Measurements from ENCODE around the gene RBMS3.

The RBMS3 gene

GRCh38 chr3:29531644-29532043 is 250.8 kb downstream of the RBMS3 start:
- DNase-seq (ENCODE audit: low read depth) = no peak

GRCh38 chr3:29532473-29532872 is 251.6 kb downstream of the RBMS3 start:
- DNase-seq (ENCODE audit: low read depth) = no peak

GRCh38 chr3:29534006-29534405 is 253.1 kb downstream of the RBMS3 start:
- no peak for DNase-seq (ENCODE audit: low read depth)

- DNase-seq (ENCODE audit: low read depth) = no peak
Measured at GRCh38 chr3:29536016-29536758, 255.3 kb downstream of the RBMS3 start.

- DNase-seq (ENCODE audit: low read depth) = no peak
Measured at GRCh38 chr3:29537889-29538609, 257.2 kb downstream of the RBMS3 start.

- no peak for DNase-seq (ENCODE audit: low read depth)
Measured at GRCh38 chr3:29538610-29538958, 257.7 kb downstream of the RBMS3 start.

GRCh38 chr3:29540544-29540943 is 259.7 kb downstream of the RBMS3 start:
- no peak for DNase-seq (ENCODE audit: low read depth)

GRCh38 chr3:29544701-29545363 is 264.0 kb downstream of the RBMS3 start:
- no peak for DNase-seq (ENCODE audit: low read depth)

GRCh38 chr3:29545615-29546014 is 264.7 kb downstream of the RBMS3 start:
- no peak for DNase-seq (ENCODE audit: low read depth)

GRCh38 chr3:29552051-29552450 is 271.2 kb downstream of the RBMS3 start:
- no peak for DNase-seq (ENCODE audit: low read depth)

GRCh38 chr3:29554566-29554965 is 273.7 kb downstream of the RBMS3 start:
- no peak for DNase-seq (ENCODE audit: low read depth)

- no peak for DNase-seq (ENCODE audit: low read depth)
Measured at GRCh38 chr3:29555590-29555989, 274.7 kb downstream of the RBMS3 start.

GRCh38 chr3:29557186-29557585 is 276.3 kb downstream of the RBMS3 start:
- no peak for DNase-seq (ENCODE audit: low read depth)

GRCh38 chr3:29557825-29558224 is 277.0 kb downstream of the RBMS3 start:
- DNase-seq (ENCODE audit: low read depth) = no peak

GRCh38 chr3:29559741-29560465 is 279.0 kb downstream of the RBMS3 start:
- DNase-seq (ENCODE audit: low read depth) = no peak

GRCh38 chr3:29561651-29562149 is 280.8 kb downstream of the RBMS3 start:
- DNase-seq (ENCODE audit: low read depth) = no peak

GRCh38 chr3:29565236-29565635 is 284.4 kb downstream of the RBMS3 start:
- no peak for DNase-seq (ENCODE audit: low read depth)

- DNase-seq (ENCODE audit: low read depth) = no peak
Measured at GRCh38 chr3:29567501-29567900, 286.6 kb downstream of the RBMS3 start.

GRCh38 chr3:29568355-29568754 is 287.5 kb downstream of the RBMS3 start:
- no peak for DNase-seq (ENCODE audit: low read depth)

- DNase-seq (ENCODE audit: low read depth) = no peak
Measured at GRCh38 chr3:29576181-29576580, 295.3 kb downstream of the RBMS3 start.

- DNase-seq (ENCODE audit: low read depth) = no peak
Measured at GRCh38 chr3:29576675-29577074, 295.8 kb downstream of the RBMS3 start.

GRCh38 chr3:29577250-29577649 is 296.4 kb downstream of the RBMS3 start:
- no peak for DNase-seq (ENCODE audit: low read depth)

Data from activated T-helper 9 cell treated with anti-CD3 and anti-CD28 coated beads, Interleukin-2, amount 50 U/mL, for 16 hours (primary cell).